HG03175 (cell line): Measurements from ENCODE around the gene DTWD1.
A peak's percentile ranks its signal among the peaks of the same experiment; 100 is the strongest.
"Not testable (repeated sequence)": the region's sequence is repeated elsewhere in the genome, so short reads cannot be mapped to it uniquely, and the experiment has no call there.

Source experiments
- ATAC-seq: cut with Tn5 transposase; IDR thresholded peaks from one replicate; pipeline ENCODE4 v1.9.1; 2021; ENCODE audit warnings: mild to moderate bottlenecking, moderate library complexity; ENCODE audit not compliant: unreplicated experiment

Gene DTWD1, protein sequence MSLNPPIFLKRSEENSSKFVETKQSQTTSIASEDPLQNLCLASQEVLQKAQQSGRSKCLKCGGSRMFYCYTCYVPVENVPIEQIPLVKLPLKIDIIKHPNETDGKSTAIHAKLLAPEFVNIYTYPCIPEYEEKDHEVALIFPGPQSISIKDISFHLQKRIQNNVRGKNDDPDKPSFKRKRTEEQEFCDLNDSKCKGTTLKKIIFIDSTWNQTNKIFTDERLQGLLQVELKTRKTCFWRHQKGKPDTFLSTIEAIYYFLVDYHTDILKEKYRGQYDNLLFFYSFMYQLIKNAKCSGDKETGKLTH

DNA sequence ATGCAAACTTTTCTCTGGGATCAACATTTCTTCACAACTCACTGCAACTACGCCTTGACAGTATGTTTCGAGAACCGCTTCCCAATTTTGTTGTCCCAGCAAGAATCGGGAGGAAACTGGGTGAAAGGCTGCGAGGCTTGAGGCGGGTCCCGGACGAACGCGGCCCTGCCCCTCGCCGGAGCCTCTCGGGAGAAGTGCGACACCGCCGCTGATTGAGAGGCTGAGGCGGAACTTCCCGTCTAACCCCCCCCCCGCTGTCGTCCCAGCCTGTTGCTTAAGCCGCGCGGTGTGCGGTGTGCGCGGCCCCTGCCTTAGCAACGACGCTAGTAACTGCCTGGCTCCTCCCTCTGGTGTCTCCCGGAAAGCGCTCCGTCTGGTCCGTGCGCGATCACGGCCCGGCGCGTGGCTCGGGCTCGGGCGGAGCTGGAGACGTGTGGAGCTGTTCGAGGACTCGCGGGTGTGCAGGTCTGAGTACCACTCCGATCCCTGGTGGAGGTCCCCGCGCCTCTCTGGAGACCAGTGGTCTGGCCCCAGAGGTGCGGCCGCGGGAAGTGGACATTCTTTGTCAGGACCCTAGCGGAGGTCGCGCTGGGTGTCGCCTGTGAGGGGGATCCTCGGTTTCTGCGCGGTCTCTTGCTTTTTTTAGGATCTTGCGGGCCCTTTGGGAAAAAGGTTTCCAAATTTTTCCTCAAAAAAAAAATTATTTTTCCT is at the start of gene DTWD1, which contains the start of gene FAM227B:
TSS of gene DTWD1 (plus strand) at position 391 of the 711 bp plus-strand sequence. CDS start 4,120 bp downstream, outside the sequence.
TSS of gene FAM227B (minus strand) at position 161 of the 711 bp plus-strand sequence. CDS start 5,647 bp downstream, outside the sequence.
- peak; percentile 98 for ATAC-seq

DNA sequence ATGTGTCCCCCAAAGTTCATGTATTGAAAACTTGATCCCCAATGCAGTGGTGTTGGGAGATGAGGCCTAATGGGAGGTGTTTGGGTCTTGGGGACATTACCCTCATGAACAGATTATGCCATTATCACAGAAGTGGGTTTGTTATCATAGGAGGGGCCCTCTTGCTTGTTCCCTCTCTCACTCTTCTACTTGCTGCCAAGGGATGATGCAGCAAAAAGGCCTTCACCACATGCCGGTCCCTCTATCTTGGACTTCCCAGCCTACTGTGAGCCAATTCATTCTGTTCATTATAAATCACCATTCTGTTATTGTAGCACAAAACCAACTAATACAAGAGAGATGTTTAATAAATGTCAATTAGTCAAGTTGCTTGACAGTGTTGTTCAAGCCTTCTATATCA is 47.4 kb upstream of the DTWD1 start:
- no peak for ATAC-seq

DNA sequence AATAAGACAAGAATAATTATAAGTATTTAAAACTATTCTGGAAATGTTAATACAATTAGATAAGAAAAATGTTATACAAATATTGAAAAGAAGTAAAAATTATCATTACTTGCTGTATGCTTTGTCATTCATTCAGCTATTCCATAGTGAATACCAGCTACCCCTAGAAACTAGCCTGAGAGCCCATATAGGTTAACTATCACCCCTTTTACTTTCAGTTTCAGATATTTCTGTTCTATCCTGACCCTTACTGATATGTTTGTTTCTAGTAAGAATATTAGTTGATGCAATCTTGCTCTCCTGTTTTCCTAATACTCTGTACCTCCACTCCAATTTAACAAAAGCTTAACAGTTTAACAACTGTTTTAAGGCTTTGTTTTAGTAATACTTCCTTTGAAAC is 31.8 kb upstream of the DTWD1 start:
- ATAC-seq, result peak; percentile 56

DNA sequence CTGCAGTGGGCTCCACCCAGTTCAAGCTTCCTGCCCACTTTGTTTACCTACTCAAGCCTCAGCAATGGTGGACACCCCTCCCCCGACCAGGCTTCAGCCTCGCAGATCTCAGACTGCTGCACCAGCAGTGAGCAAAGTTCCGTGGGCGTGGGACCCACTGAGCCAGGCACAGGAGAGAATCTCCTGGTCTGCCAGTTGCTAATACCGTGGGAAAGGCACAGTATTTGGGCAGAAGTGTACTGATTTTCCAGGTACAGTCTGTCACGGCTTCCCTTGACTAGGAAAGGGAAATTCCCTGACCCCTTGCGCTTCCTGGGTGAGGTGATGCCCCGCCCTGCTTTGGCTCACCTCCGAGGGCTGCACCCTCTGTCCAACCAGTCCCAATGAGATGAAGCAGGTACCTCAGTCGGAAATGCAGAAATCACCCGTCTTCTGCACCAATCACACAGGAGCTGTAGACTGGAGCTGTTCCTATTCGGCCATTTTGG is 28.0 kb upstream of the DTWD1 start:
- ATAC-seq, result not testable (repeated sequence)

DNA sequence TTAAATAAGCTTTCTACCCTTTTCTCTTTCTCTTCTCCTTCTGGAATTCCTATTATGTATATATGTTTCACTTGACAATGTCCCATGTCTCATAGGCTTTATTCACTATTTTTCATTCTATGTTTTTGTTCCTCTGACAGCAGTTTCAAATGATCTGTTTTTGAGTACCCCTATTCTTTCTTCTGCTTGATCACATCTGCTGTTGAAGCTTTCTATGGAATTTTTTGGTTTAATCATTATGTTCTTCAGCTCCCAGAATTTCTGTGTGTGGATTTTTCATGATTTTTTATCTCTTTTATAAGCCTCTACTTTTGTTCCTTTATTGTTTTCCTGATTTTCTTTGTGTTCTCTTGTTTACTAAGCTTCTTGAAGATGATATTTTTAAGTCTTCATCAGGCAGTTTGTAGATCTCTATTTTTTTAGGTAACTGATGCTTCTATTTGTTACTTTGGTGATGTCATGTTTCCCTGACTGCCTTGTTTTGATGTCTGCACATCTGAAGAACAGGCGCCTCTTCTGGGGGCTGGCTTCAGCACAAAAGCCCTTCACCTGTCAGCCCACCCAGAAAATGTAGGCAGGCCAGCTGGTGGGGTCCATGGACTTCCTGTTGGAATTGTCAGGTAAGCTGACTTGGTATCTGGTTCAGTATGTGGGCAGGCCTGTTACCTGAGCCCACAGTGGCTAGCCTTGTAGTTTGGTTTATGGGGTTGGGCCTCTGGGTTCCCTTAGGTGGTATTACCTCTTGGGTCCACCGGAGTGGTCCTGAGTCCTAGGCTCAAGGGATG is 16.0 kb upstream of the DTWD1 start:
- no peak for ATAC-seq

DNA sequence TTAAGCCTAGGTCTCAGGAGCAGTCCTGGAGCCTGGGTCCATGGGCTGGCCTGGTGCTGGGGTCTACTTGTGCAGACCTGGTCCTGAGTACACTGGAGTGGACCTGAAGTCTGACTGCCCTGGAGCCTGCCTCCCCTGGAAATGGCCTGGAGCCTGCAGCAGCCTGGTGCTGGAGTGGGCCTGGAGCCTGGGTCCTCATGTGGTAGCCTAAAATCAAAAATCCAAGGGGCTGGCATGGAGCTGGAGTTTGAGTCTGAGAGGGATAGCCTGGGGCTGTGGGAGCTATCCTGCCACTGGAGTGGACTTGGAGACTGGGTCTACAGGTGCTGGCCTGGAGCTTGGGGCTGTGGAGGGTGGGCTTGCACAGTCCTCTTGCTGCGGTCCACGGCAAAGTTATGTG is 15.3 kb upstream of the DTWD1 start:
- no peak for ATAC-seq

DNA sequence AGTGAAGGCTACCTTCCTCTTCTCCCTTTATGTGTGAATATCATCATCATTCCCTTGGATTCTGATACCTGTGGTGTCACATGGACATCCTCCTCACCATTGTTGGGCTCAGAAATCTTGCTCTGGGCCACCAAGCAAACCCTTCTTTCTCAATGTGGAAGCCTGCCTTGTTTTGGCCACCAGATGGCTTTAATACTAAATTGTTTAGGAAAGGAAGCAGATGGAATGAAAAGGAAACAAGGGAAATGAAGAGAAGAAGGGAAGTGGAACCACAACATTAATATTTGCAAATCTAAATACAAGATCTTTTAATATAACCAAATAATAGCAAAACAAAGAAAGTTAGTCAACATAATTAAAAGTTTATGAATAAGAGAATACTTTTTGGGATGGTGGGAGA is 14.3 kb upstream of the DTWD1 start:
- no peak for ATAC-seq

DNA sequence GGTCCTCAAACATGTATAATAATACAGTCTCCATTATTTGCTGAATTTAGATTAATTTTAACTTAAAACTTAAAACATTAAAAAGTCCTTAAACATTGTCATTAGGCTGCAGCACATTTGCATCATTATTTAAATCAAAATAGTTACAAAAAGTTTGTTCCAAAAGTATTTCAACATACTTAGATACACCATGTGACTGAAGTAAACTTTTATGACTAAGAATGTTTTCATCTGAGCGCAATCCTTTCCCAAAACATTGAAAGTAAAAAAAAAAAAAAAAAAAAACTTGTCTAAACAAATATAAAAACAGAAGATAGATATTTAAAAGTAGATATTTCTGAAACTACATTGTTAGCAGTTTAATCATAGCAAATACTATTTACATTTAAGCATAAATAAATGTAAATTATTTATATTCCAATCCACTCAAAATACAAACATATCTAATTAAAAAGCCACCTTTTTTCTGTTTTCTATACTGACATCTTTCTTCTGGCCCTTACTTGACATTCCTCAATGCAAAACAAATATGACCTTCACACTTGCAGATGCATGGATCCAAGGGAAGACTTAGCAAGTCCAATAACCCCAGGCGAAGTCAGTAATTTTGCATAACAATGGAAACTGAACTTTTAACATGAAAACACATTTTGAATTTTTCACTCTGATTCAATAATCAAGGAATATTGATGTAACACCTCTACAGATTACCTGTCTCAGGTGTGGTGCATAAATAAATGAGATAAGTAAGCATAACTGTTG is 10.5 kb upstream of the DTWD1 start:
- ATAC-seq, result no peak

DNA sequence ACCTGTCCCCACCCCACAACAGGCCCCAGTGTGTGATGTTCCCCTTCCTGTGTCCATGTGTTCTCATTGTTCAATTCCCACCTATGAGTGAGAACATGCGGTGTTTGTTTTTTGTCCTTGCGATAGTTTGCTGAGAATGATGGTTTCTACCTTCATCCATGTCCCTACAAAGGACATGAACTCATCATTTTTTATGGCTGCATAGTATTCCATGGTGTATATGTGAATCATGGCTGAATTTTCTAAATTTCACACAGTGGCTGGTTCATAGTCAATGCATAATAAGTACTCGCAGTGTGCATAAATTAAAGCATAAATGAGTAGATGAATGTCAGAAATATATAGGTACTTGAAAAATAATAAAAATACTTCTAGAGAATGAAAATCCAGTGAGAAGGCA is 8.6 kb upstream of the DTWD1 start:
- ATAC-seq, result not testable (repeated sequence)

DNA sequence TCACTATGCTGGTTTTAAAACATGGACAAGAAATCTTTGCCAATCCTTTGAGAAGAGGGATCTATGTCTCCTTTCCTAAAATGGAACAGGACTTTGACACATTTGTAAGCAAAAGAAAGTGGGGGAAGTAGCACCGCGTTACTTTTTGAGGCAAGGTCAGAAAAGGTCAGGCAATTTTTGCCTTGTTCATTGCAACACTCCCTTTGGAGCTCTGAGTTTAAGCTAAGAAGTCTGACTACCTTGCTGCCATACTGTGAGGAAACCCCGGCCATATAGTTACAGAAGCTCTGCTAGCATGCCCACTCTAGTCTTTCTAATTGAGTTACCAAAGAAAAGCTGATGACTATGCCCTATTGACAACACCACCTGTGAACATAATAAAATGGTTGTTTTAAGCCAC is 1.6 kb upstream of the DTWD1 start:
- ATAC-seq, result no peak

DNA sequence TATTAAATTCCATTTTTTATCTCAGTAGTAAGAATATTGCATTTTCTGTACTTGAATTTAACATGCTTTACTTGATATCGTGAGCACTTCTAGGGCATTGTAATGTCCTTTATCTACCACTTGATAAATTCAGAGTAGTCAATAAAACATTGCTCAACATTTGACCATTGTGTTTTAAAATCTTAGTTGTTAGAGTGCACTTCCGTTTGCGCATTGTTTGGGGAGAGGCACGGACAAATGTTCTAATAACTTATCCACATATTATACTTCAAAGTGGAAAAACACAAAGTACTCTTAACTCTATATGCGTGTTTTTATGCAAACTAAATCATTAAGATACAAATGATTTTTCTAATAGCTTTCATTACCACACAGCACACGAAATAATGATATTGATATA is 649 bp upstream of the DTWD1 start:
- peak; percentile 7 for ATAC-seq

DNA sequence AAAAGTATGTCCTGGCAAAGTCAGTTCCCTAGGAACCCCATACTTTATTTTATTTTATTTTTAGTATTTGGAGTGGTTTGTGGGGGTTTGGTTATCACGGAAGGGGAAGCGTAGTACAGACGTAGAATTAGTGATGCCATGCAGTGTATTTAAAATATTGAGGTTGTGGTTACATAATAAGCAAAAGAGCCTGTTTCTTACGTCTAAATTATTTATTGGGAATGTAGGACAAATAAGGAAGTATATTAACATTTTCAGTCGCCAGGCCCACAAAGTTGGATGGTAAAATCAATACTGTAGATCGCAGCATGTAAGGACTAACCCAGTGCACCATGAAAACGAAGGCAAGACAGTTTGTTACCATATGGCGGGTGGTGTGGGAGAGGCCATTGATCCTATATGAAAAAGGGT is 558 bp downstream of the DTWD1 start:
- no peak for ATAC-seq

DNA sequence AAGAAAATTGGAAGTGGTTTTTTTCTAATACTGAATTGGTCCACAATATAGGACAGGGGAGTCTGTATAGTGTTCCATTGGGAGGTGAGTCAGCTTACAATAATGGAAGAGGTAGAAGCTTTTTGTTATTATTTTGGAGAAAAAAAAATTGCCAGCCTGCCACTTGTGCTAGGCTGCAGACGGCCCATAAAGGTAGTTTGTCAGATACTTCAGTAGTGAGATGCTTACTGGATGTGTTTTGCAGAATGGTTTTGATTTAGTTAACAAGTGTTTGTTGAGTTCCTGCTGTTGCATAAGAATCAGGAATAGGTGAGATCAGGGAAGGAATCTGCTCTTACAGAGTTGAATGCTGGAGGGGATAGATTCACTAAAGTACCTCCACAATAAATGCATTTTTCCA is 1.0 kb downstream of the DTWD1 start:
- no peak for ATAC-seq

DNA sequence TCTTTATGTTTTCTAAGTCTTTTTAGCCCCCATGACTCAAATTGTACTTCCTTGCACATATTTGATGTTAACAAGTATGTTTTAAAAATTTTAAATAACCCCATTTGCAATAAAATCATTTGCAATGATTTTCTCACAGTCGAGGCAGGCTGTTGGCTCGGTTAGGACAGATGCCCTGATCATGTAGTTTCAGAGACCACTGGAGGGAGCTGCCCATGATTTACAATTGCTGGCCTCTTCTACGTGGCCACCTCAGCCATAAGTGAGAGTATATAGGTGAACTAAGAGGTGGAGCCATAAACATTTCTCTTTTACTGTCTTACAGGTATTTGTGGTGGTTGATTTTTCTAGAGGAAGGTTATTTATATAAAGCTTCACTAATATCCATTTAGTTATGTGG is 1.7 kb downstream of the DTWD1 start:
- ATAC-seq, result no peak

DNA sequence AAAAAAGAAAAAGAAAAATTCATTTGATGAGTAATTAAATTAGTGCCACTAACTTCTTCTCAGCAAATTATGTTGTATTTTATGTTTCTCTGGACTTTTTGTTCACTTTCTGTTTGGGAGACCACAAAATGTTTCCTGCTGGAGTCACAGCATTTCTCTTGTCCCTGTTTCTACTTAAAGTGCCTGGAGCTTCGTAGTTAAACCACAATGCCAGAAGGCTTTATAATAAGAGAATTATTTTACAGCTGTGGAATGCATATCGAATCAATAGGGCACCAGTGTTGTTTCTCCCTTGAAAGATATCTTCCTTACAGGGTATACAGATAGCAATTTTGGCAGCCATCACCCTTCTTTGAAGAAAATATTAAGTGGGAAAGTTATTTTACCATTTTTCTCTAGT is 3.2 kb downstream of the DTWD1 start:
- ATAC-seq, result no peak

DNA sequence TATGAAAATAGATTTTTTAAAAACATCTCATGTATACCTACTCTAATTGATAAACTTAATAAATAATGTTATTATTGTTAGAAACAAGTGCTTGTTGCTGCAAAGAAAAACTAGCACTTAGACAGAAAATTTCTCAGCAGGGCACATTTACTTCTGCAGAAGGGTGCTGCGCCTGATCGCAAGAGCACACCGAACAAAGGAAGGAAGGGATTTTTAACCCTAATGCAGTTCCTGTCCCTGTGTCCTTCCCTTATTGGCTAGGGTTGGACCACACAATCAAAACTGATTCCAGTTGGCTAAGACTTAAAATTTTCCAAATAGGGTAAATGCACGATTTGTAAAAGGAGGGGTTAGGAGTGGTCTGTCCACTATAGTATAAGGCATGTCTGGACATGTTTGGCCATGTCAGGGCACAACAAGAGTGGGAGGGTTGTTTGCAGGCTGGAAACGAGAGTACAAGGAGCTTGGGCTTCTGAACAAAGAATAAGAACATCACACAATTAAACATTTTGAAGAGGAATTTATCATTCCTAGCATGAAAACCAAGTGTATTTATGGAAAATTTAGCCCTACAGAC is 4.7 kb downstream of the DTWD1 start:
- ATAC-seq, result no peak

DNA sequence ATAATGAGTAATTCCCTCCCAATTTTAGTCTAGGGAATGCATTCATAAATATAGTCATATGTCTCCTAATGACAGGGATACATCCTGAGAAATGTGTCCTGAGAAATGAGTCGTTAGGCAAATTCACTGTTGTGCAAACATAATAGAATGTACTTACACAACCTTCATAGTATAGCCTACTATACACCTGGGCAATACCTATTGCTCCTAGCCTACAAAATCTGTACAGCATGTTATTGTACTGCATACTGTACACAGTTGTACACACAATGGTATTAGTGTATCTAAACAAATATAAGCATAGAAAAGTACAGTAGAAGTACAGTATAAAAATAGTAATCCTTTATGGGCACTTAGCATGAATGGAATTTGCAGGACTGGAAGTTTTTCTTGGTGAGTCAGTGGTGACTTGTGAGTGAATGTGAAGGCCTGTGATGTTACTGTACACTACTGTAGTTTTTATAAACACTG is 6.6 kb downstream of the DTWD1 start:
- ATAC-seq, result no peak

DNA sequence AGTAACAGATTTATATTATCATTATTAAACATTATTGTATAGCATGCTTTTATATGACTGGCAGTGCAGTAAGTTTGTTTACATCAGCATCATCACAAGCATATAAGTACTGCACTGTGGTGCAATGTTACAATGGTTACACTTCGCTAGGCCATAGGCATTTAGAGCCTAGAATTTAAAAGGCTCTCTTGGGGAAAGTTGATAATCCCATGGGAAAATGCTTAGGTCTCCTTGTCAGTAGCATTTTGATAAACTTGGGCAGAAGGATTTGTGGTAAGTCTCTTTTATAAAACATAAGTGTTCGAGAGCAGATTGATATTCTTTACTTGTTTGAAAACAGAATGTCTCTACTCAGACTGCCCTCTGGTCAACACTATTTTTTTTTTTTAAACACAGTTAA is 7.5 kb downstream of the DTWD1 start:
- no peak for ATAC-seq

DNA sequence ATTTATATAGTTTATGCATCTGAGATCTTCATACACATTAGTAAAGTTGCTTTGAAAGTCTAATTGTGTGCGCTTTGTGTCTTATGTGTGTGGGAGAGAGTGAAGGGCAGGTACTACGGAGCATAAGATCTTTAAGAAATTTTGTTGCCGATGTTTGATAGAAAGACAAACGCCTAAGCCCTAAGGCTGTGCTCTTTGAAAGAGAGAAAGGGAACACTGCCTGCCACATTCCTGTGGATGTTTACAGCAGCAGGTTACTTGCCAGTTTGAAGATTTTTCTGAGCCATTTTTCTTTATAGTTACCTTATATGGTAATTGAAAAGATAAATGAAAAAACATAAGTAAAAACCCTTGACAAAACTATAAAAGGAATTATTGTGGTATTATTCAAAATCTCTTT is 17.0 kb downstream of the DTWD1 start:
- no peak for ATAC-seq

DNA sequence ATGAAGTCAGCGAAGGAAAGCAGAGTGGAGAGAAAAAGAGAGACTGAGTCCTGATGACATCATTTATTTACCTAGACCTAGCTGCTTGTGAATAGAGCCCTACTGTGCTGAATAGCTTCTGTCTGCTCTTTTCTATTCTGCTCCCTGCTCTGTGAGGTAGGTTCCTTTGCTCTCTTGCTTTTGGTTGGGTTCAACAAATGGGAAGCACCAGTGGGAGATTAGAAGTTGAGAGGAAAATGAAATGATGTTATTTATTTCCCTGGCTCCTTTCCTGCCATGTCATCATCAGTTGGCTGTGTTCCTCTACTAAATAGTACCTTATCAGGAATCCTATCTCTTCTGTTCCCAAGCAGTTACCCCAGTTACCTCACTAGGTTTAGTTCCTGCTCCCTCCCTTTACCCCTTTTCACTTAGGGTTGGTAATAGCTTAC is 23.5 kb downstream of the DTWD1 start:
- ATAC-seq, result no peak
